Activated CD4-positive, CD25-positive, alpha-beta regulatory T cell treated with anti-CD3 and anti-CD28 coated beads, Interleukin-2, amount 50 U/mL, for 72 hours (primary cell): ENCODE data around the gene SOX21.

Experiments used
- DNase-seq: peaks from one replicate; pipeline ENCODE4 v3.0.0; 2021

The SOX21 gene

DNA sequence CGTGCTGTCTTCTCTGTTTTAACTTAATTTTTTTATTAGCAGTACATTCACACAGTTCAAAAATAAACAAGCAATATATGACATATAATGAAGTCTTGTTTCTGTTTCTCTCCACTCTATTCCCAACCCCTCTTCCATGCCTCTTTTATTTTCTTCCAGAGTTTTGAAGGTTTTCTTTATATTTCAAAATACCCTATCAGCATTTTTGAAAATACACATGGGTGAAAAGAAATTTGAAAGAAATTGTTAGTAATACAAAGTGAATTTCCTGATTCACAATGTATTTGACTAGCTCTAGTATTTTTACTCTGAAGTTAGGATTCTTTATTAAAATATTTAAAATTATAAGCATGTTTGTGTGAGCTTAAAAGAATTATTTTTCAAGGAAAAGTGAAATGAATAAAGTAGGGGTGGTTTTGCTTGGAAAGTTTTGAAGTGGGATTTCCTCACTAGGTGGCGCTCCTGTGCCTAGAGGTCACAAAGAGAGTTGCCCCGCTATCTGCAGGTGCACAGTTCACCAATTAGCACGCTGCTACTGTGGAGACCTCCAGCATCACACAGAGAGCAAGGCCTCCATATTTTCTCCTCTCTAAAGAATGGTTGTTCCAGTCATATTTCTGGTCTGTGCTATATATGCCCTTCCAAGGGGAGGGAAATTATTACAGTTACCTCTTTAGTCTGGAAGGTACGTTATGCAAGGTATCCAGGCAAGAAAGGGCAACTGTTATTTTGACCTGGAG, 37.6 kb downstream of the SOX21 start:
- DNase-seq, result peak; percentile 51

DNA sequence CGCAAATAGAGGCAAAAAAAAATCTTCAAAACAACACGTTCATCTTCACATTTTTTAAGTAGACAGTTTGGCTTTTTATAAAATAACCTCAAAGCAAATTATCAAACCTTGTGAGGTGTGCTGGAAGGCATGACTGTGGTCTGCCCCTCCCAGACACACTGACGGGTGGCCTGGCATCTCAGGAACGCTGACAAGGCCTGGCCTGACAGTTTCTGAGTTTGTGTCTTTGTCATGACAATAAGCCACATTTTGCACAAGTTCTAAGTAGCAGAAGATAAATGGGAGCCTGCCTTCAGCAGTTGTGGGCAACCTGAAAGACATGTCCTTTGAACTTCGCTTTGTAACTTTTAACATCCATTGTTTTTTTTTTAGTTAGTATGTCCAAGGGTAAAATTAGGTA, 38.5 kb downstream of the SOX21 start:
- DNase-seq, result no peak

DNA sequence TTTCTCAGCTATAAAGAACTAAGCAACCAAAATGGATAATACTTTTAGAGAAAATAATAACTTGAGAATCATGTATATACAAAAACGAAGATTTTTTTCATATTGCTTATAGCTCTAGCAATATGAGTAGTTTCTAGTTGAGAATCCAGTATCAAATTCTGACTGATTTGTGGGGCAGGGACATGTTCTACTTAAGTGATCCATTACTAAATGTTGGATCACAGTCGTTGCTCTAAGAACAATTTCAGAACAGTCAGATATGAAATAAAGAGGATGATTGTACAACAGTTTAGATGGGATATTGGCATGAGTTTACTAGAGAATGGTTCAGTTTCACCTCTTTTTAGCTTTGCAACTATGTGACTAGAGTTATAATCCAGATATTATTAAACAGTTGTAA, 39.9 kb downstream of the SOX21 start:
- DNase-seq, result no peak

DNA sequence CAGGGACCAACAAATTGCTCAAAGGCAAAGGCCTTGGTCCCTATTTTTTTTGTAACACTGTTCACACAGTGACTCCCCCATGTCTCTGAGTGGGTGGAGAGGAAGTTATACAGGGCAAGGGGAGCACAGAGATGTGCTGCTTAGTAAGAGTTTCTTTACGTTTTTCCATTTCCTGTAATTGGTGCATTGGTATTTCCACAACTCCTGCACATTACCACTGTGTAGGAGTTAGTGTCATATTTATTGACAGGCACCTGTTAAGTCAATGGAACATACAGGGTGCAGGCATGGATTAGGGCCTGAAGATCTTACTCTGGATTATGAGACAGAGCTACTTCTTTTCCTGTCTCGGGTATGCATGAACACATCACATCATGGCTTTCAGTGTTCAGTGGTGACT, 45.2 kb downstream of the SOX21 start:
- DNase-seq, result no peak

DNA sequence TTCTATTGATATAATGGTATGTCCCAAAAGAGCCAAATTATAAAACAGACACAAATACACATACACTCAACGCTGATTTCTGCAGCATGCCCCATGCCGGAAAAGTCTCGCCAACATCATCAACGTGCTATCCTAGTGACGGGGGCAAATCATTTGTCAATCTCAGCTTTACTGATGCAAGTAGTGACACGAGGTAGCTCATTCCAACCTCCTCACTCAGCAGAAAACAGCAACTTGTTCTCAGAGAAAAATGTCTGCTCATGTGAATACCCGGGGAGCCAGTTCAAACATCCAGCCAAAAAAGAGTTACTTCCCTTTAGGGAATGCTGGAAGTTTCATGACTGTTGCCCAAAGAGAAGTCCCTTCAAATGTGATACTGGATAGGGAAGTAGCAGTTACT, 46.3 kb downstream of the SOX21 start:
- DNase-seq, result no peak

DNA sequence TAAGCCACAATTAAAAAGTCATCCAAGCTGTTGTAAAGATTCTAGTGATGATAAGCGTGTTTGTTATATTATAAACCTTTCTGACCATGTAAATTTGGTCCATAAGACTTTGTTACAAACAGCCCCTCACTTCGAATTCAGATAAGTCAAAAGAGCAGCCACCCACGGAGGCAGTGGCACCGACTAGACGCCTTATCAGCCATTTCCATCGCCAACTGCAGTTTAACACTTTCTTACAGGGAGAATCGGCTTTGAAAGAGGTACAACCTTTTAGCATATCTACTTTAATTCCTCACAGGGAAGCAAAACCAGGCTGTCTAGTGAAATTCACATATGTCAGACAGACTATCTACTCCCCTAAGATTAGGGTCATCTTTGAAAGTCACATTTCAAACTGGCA, 47.5 kb downstream of the SOX21 start:
- DNase-seq, result no peak

DNA sequence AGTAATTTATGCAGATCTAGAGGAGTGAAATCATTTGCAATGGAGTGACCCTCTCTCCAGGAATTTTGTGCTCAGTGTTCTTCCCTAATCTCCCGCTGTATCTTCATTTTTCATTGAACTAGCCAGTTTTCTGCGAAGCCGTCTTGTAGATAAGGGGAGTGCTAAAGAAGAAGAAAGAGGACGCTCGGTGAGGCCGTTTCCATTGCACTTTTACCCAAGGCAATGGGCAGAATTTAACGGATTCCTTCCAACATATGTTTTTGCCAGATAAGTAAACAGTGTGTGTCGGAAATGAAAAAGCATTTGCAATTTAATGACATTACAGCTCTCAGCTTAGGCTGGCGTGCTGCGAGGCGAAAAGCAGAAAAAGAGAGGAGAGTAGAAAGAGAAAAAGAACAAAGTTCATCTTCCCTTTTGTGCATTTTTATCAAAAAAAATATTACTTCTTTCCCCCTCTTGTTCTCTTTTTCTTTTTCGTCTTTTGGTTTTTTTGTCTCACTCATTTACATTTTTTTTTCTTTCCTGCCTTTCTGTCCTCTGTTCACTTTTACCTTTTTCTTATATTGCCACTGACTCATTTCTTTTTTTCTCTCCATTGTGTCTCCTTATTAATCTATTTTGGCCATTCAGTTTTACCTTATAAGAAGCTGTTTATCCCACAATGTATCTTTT, 49.9 kb downstream of the SOX21 start:
- DNase-seq, result no peak

DNA sequence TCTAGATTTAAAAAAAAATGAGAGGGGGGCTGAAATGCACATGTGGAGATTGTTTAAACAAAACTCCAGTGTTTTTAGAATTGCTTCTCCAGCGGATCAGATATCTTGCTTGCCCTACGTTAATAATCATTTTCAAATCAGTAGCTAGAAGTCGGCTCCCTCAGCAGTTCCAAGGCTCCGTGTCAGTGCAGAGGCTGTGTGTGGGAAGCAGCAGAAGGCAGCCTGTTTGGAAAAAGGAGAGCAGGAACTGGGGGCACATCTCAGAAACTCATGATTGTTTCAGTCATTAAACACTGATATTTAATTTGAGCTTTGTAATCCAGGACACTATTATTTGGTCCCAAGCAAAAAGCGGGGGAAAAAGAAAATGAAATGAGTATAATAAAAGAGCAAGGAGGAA, 50.9 kb downstream of the SOX21 start:
- no peak for DNase-seq

DNA sequence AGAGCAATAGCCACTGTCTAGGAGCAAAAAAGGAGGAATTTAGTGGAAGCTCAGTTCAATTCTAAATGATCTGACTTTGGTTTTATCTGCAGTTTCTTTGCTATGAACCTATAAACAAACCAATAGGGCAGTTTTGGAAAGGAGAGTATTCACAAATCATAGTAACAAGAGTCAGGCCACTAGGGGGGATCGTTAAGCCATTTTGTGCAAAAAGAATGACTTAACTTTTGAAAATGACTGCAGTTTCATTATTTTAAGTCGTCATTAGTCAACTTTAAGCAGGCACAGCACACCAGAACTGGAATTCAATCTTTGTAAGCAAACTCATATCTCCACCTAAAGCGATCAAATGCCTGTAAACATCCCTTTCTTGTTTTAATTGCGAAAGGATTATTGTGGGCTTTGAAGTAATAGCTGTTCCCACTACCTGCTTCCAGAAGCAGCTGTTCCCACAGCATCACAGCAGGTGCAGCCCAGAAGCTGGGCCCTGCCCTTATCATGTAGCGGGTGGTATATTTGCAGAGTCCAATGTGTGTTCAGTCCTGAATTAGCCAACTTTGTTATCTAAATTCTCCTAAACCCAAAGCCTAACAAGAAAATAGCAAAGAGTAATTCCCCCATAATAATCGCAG, 51.5 kb downstream of the SOX21 start:
- no peak for DNase-seq
